ENCODE measurements around the gene ASB1. TPM values are rescaled to one million over a fixed set of nuclear protein-coding genes. Genes with fewer than 3 reads are reported as not detected.

Gene ASB1
- total RNA-seq, 1 donor from 2014 or later: 29.7 TPM

DNA sequence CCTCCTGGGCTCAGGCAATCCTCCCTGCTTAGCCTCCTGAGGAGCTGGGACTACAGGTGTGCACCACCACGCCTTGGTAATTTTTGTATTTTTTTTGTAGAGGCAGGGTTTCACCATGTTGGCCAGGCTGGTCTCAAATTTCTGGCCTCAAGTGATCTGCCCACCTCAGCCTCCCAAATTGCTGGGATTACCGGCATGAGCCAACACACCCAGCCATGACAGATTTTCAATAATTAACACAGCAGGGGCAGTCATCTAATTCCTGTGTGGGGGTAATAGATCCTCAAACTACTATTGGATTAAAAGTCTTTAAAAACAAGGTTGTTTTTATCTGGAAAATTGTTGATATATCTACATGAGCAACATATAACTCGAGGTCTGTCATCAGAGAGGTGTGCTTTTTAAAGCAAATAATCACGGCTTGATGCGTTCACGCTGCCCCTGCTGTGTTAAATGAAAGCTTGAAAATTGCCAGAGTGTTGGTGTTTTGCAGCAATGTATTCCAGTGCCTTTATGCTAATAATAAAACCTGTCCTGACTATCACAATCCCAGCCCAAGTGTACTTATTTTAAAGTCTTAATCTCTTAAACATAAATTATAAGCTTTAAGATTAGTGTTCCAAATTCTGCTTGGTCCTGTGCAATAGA lies 35.6 kb upstream of the ASB1 start:
- H3K4me3 ChIP-seq (ENCODE audit: low read depth, low read length): no peak overlapping the region
- DNase-seq (ENCODE audit: low read depth): no peak
- TF ChIP-seq, protein P1, sequence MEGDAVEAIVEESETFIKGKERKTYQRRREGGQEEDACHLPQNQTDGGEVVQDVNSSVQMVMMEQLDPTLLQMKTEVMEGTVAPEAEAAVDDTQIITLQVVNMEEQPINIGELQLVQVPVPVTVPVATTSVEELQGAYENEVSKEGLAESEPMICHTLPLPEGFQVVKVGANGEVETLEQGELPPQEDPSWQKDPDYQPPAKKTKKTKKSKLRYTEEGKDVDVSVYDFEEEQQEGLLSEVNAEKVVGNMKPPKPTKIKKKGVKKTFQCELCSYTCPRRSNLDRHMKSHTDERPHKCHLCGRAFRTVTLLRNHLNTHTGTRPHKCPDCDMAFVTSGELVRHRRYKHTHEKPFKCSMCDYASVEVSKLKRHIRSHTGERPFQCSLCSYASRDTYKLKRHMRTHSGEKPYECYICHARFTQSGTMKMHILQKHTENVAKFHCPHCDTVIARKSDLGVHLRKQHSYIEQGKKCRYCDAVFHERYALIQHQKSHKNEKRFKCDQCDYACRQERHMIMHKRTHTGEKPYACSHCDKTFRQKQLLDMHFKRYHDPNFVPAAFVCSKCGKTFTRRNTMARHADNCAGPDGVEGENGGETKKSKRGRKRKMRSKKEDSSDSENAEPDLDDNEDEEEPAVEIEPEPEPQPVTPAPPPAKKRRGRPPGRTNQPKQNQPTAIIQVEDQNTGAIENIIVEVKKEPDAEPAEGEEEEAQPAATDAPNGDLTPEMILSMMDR (conservative IDR thresholded peaks at IDR 0.05; ENCODE audit: low read depth, low read length): no peak

DNA sequence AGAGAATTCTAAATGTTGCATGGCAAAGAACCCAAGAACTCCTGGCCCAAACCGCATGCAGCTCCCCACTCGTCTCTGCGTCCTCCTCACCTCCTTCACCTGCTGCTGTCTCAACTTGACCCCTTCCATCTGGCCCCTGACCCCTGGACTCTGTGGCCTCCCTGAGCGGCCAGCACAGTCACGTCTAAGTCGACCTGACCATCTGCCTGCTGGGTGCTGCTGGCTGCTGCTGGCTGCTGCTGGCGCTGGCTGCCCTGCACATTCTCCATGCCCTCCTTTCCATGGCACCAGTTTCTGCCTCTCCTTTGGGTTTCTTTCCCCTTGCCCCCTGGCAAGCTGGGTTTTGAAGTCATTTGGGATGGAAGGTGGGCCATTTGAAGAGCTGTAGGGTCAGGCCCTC lies 30.1 kb upstream of the ASB1 start:
- TF ChIP-seq, protein P1 (conservative IDR thresholded peaks at IDR 0.05; ENCODE audit: low read depth, low read length): no peak
- H3K4me3 ChIP-seq (ENCODE audit: low read depth, low read length): no peak overlapping the region
- no peak for DNase-seq (ENCODE audit: low read depth)

DNA sequence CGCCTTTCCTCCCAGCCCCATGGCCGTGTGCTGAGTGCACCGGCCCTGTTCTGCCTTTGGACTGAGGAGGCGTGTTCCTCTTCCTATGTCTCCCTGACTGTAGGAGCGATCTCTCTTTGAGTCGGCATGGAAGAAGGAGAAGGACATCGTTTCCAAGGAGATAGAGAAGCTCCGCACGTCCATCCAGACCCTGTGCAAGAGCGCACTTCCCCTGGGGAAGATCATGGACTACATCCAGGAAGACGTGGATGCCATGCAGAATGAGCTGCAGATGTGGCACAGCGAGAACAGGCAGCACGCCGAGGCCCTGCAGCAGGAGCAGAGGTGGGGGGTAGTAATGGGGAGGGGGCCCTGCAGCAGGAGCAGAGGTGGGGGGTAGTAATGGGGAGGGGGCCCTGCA lies 29.4 kb upstream of the ASB1 start:
- no peak for DNase-seq (ENCODE audit: low read depth)
- TF ChIP-seq, protein P1 (conservative IDR thresholded peaks at IDR 0.05; ENCODE audit: low read depth, low read length): no peak
- no peak overlapping the region for H3K4me3 ChIP-seq (ENCODE audit: low read depth, low read length)

DNA sequence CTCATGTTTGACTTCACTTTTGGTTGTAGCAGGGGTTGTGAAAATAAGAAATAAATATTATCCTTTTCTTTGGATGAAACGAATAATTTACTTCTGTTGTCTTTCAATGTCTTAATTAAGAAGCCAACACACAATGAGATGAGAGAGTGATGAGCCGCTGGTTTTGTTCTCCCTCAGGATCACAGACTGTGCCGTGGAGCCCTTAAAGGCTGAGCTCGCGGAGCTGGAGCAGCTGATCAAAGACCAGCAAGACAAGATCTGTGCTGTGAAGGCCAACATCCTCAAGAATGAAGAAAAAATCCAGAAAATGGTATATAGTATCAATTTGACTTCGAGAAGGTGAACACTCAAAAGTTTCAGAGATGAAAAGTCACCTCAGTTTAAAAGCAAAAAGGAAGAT lies 28.1 kb upstream of the ASB1 start:
- no peak overlapping the region for H3K4me3 ChIP-seq (ENCODE audit: low read depth, low read length)
- DNase-seq (ENCODE audit: low read depth): no peak
- TF ChIP-seq, protein P1 (conservative IDR thresholded peaks at IDR 0.05; ENCODE audit: low read depth, low read length): no peak

DNA sequence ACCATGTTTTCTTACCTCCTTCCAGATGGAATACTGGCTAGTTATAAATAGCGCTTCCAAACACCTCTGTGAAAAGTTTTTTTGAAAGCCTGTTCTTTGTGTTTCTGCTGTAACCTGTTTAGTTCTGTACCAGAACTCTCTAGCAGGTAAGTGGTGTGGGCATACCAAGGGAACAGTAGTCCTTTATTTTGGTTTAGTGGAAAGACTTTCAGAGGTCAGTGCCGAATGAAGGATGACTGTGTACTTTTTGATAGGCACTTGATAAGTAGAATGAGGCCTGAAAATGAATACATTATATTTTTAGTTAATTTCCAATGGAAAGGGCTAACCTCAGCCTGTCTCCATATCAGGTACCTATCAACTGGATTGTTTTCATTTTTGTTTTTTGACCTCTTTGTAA lies 27.6 kb upstream of the ASB1 start:
- TF ChIP-seq, protein P1 (conservative IDR thresholded peaks at IDR 0.05; ENCODE audit: low read depth, low read length): no peak
- DNase-seq (ENCODE audit: low read depth): no peak
- H3K4me3 ChIP-seq (ENCODE audit: low read depth, low read length): no peak overlapping the region

DNA sequence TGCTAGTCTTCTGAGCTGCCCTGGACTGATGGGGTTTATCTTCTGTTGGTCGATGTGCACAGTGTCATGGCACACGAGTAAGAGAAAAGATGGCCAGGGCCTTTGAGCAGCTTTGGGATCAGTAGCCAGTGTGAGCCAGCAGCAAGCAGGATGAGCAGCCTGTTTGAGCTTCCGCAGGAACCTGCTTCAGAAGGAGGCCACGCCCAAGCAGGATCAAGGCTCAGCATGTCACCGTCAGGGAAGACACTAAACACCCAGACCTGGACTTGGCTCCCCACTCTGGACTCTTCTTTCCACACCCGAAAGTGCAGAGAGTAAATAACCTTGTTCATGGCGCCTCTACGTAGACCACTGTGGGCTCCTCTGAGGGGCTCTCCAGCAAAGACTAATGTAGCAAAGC lies 25.2 kb upstream of the ASB1 start:
- TF ChIP-seq, protein P1 (conservative IDR thresholded peaks at IDR 0.05; ENCODE audit: low read depth, low read length): no peak
- DNase-seq (ENCODE audit: low read depth): no peak
- H3K4me3 ChIP-seq (ENCODE audit: low read depth, low read length): no peak overlapping the region

All from epithelial cell of proximal tubule (primary cell).